Measurements from ENCODE around the gene C2orf81. TPM values are rescaled to one million over a fixed set of nuclear protein-coding genes. Genes with fewer than 3 reads are reported as not detected.

Gene C2orf81
- total RNA-seq, 4 donors from 2014 or later: 0.22 to 0.76 (median 0.59) TPM

DNA sequence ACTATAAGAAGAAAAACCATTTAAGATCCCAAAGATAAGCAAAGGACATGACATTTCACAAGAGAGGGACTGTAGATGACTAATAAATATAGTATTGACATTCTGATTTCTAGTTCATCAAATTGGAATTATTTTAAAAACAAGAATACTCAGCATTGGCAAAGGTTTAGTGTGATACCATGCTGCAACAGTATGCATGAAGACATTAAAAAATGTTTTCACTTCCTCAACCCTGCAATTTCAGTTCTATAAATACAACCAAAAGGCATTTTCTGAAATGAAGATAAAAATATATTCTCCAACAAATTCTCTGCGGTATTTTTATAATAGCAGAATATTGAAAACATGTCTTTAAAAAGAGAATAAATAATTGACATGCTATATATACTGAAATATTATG, 2.1 kb downstream of the C2orf81 start:
- H3K4me1 ChIP-seq: peaks cover 25 to 41% (median 26%) of the 10 kb centered on the region in 3 donors
- intact Hi-C loops (cut with DNase I): no loop called here
- H3K27ac ChIP-seq: no peak overlapping the region
- WGBS, 2 donors: 70 to 71% methylated on average over 1 of the region's 1 CpG
- no peak for DNase-seq
- H3K27me3 ChIP-seq: peaks cover 0 to 22% (median 0%) of the 10 kb centered on the region in 4 donors
- TF ChIP-seq, protein P1, sequence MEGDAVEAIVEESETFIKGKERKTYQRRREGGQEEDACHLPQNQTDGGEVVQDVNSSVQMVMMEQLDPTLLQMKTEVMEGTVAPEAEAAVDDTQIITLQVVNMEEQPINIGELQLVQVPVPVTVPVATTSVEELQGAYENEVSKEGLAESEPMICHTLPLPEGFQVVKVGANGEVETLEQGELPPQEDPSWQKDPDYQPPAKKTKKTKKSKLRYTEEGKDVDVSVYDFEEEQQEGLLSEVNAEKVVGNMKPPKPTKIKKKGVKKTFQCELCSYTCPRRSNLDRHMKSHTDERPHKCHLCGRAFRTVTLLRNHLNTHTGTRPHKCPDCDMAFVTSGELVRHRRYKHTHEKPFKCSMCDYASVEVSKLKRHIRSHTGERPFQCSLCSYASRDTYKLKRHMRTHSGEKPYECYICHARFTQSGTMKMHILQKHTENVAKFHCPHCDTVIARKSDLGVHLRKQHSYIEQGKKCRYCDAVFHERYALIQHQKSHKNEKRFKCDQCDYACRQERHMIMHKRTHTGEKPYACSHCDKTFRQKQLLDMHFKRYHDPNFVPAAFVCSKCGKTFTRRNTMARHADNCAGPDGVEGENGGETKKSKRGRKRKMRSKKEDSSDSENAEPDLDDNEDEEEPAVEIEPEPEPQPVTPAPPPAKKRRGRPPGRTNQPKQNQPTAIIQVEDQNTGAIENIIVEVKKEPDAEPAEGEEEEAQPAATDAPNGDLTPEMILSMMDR (IDR thresholded peaks at IDR 0.05): no peak
- no peak for TF ChIP-seq POLR2A (IDR thresholded peaks at IDR 0.05)
- no peaks in the 10 kb centered on the region for H3K36me3 ChIP-seq
- H3K4me3 ChIP-seq: no peak overlapping the region
- no peaks in the 10 kb centered on the region for H3K9me3 ChIP-seq

DNA sequence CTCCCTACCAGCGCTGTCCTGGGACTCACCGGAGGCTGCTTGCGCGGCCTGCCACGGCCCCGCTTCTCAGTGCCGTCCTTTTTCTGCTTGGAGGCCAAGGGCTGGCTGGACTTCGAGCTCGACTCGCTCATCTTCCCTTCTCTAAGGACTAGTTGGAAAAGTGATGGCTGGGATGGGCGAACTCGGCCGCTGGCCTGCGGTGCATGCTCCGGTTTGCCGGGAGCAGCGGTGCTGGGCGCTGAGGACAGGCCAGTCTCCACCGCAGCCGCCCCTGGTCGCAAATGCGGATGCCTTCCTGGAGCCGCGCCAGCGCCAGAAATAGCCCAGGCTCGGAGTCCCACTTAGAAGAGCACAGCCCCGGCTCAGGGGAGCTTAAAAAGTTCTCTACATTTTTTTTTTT, 3.1 kb downstream of the C2orf81 start:
- TF ChIP-seq, protein P1 (IDR thresholded peaks at IDR 0.05): no peak
- no peak for TF ChIP-seq POLR2A (IDR thresholded peaks at IDR 0.05)
- WGBS, 2 donors: 61 to 84% methylated on average over 10 to 19 of the region's 27 CpGs
- DNase-seq: no peak
- Histone ChIP-seq H3K36me3 (no peaks in the 10 kb centered on the region), H3K4me1 (peaks cover 28 to 51% (median 30%) of the 10 kb centered on the region in 3 donors), H3K4me3 (no peak overlapping the region), H3K9me3 (no peaks in the 10 kb centered on the region), H3K27ac (no peak overlapping the region), H3K27me3 (peaks cover 0 to 29% (median 0%) of the 10 kb centered on the region in 4 donors)
- intact Hi-C loops (cut with DNase I): no loop called here

DNA sequence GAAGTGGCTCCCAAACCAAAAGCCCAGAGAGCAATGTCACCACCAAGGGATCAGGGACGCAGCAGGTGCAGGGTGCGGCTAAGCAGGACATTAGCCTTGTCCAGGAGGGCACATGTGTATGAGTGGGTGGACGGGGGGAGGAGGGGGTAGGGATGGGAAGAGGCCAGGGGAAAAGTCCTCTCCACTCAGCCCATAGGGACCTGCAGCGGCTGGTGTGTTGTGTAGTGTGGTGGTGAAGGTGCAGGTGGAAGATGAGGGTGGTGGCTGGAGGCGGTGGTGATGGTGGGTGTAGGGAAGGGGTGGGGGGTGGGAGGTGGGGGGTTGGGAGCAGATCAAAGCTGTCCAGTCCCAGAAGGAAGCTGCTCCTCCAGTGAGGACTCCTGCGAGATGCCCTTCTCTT, 3.7 kb downstream of the C2orf81 start:
- H3K27me3 ChIP-seq: peaks cover 0 to 29% (median 0%) of the 10 kb centered on the region in 4 donors
- 88 to 90% methylated on average over 4 to 6 of the region's 6 CpGs for WGBS, 2 donors
- H3K27ac ChIP-seq: no peak overlapping the region
- H3K9me3 ChIP-seq: no peaks in the 10 kb centered on the region
- peaks cover 28 to 55% (median 30%) of the 10 kb centered on the region in 3 donors for H3K4me1 ChIP-seq
- TF ChIP-seq POLR2A (IDR thresholded peaks at IDR 0.05): no peak
- intact Hi-C loops (cut with DNase I): no loop called here
- no peaks in the 10 kb centered on the region for H3K36me3 ChIP-seq
- H3K4me3 ChIP-seq: no peak overlapping the region
- DNase-seq: no peak

DNA sequence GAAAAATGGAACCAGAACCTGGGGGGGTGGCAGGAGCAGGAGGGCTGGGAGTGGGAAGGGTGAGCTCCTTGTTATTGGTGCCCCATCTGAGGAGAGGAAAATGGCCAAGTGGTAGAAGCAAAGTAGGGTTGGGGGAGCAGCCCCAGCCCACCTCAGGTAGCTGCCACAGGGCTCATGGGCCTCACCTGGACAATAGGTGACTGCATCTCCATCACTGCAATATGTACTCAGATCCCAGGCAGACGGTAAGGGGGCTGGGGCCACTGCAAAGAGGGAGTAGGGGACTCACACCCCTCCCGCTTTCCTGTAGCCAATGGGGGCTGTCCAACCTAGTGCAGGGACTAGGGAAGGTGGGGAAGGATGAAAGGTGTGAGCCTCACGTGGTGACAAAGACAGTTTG, 4.2 kb downstream of the C2orf81 start:
- H3K4me1 ChIP-seq: peaks cover 26 to 51% (median 28%) of the 10 kb centered on the region in 3 donors
- H3K27me3 ChIP-seq: peaks cover 0 to 29% (median 0%) of the 10 kb centered on the region in 4 donors
- H3K9me3 ChIP-seq: no peaks in the 10 kb centered on the region
- TF ChIP-seq, protein P1 (IDR thresholded peaks at IDR 0.05): no peak
- TF ChIP-seq POLR2A (IDR thresholded peaks at IDR 0.05): no peak
- no peaks in the 10 kb centered on the region for H3K36me3 ChIP-seq
- H3K27ac ChIP-seq: no peak overlapping the region
- no peak for DNase-seq
- intact Hi-C loops (cut with DNase I): no loop called here
- WGBS, 2 donors: 69 to 80% methylated on average over 3 of the region's 3 CpGs
- no peak overlapping the region for H3K4me3 ChIP-seq

DNA sequence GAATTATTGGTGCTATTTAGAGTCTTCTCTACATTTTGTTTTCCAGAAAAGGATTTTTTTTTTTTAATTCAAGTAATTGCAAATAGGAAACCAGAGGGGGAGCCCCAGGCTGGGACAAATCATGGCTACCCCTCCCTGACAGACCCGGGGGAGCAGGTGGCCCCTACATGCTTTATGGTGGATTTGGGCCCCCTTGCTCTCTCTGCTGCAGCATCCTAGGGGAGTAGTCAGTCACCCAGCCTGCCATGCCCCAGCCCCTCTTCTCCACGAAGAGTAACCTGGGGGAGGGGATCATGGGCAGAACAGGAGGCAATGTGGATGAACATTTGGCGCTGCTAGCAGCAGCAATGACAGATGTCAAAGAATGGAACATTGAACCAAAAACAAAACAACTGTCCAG, 4.6 kb downstream of the C2orf81 start:
- intact Hi-C loops (cut with DNase I): no loop called here
- WGBS, 2 donors: 77 to 80% methylated on average over 1 to 3 of the region's 3 CpGs
- no peak for TF ChIP-seq POLR2A (IDR thresholded peaks at IDR 0.05)
- TF ChIP-seq, protein P1 (IDR thresholded peaks at IDR 0.05): no peak
- Histone ChIP-seq H3K4me1 (peaks cover 24 to 47% (median 26%) of the 10 kb centered on the region in 3 donors), H3K27me3 (peaks cover 0 to 29% (median 0%) of the 10 kb centered on the region in 4 donors), H3K9me3 (no peaks in the 10 kb centered on the region), H3K4me3 (no peak overlapping the region), H3K36me3 (no peaks in the 10 kb centered on the region), H3K27ac (no peak overlapping the region)
- DNase-seq: no peak

All from esophagus squamous epithelium (tissue), 5 donors.